K562 (cell line): ENCODE results near the gene SAPCD1. TPM values are rescaled to one million over a fixed set of nuclear protein-coding genes. Genes with fewer than 3 reads are reported as not detected.

Experiments used
- ATF7 ChIP-seq: fragments of 450-650 bp; IDR thresholded peaks from 2 replicates; pipeline ENCODE4 v1.7.1; 2014; ENCODE audit warnings: mild to moderate bottlenecking, moderate library complexity
- CBFA2T3 ChIP-seq: fragments of 450-650 bp; IDR thresholded peaks from 2 replicates; pipeline ENCODE4 v1.6.1; 2017
- CXXC5 ChIP-seq: fragments of 250-450 bp; sonication (Bioruptor Pico); IDR thresholded peaks from 2 replicates; pipeline ENCODE4 v1.8.0; 2022; ENCODE audit warnings: inconsistent platforms, mild to moderate bottlenecking, moderate library complexity
- FOXA3 ChIP-seq, 2 experiments: fragments of 450-650 bp in 1 of 2; sonication (generic) in 1 of 2; formaldehyde crosslinking; IDR thresholded peaks in 1 of 2; conservative IDR thresholded peaks in 1 of 2; 2 replicates each; pipeline versions ENCODE4 v1.4.0 to v1.8.0; 2020 to 2022; ENCODE audit warnings: mild to moderate bottlenecking in 2 of 2, missing genetic modification reagents in 1 of 2
- HMGN3 ChIP-seq: IDR thresholded peaks from 2 replicates; pipeline ENCODE4 v1.6.1; 2011; ENCODE audit warnings: borderline replicate concordance, low read depth, mild to moderate bottlenecking, mixed read lengths, low read length; ENCODE audit not compliant: insufficient read length; ENCODE audit errors: extremely low read depth
- HNRNPUL1 ChIP-seq: fragments of 200-400 bp; formaldehyde crosslinking; IDR thresholded peaks from 2 replicates; pipeline ENCODE4 v1.6.1; 2017; ENCODE audit warnings: low read length
- KLF6 ChIP-seq: fragments of 250-450 bp; sonication (Bioruptor Pico); IDR thresholded peaks from 2 replicates; pipeline ENCODE4 v1.4.0; 2020; ENCODE audit warnings: mild to moderate bottlenecking, moderate library complexity, borderline replicate concordance
- L3MBTL2 ChIP-seq: fragments of 450-650 bp; IDR thresholded peaks from 2 replicates; pipeline ENCODE4 v1.6.1; 2016; ENCODE audit warnings: mild to moderate bottlenecking, moderate library complexity
- MIER1 ChIP-seq: fragments of 450-650 bp; IDR thresholded peaks from 2 replicates; pipeline ENCODE4 v1.6.1; 2016; ENCODE audit warnings: antibody characterized with exemption, mild to moderate bottlenecking, low read depth
- MTA3 ChIP-seq: fragments of 450-650 bp; formaldehyde crosslinking; IDR thresholded peaks from 2 replicates; pipeline ENCODE4 v1.6.1; 2017; ENCODE audit warnings: mild to moderate bottlenecking, borderline replicate concordance
- NCOA4 ChIP-seq: fragments of 450-650 bp; IDR thresholded peaks from 2 replicates; pipeline ENCODE4 v1.6.1; 2018; ENCODE audit warnings: mild to moderate bottlenecking; ENCODE audit not compliant: partially characterized antibody
- NELFE ChIP-seq: IDR thresholded peaks from 2 replicates; pipeline ENCODE4 v1.6.1; 2011; ENCODE audit warnings: mild to moderate bottlenecking; ENCODE audit not compliant: insufficient read depth, insufficient read length
- PHB ChIP-seq: fragments of 250-450 bp; sonication (Bioruptor Pico); IDR thresholded peaks from 2 replicates; pipeline ENCODE4 v1.5.0; 2021
- POLR2H ChIP-seq: IDR thresholded peaks from 2 replicates; pipeline ENCODE4 v1.6.1; 2016; ENCODE audit warnings: missing genetic modification characterization, low read depth, mild to moderate bottlenecking, control low read depth, missing compliant biosample characterization, moderate library complexity
- RBM34 ChIP-seq: fragments of 200-400 bp; formaldehyde crosslinking; IDR thresholded peaks from 2 replicates; pipeline ENCODE4 v1.6.1; 2018; ENCODE audit warnings: low read length, borderline replicate concordance; ENCODE audit not compliant: insufficient read depth
- SETDB1 ChIP-seq: IDR thresholded peaks from one replicate; pipeline ENCODE4 v1.6.1; 2012; ENCODE audit warnings: low read length, control low read depth, inconsistent platforms
- SLC30A9 ChIP-seq: fragments of 250-450 bp; sonication (Bioruptor Pico); IDR thresholded peaks from 2 replicates; pipeline ENCODE4 v1.8.0; 2022; ENCODE audit warnings: mild to moderate bottlenecking, moderate library complexity
- SRSF9 ChIP-seq: fragments of 200-400 bp; formaldehyde crosslinking; IDR thresholded peaks from 2 replicates; pipeline ENCODE4 v1.6.1; 2017; ENCODE audit warnings: low read depth, low read length, borderline replicate concordance
- TSC22D4 ChIP-seq: fragments of 450-650 bp; IDR thresholded peaks from 2 replicates; pipeline ENCODE4 v1.6.1; 2016; ENCODE audit warnings: missing genetic modification characterization, missing biosample characterization, control low read depth
- ZFX ChIP-seq: sonication (generic); formaldehyde crosslinking; IDR thresholded peaks from 2 replicates; pipeline ENCODE4 v1.8.0; 2022; ENCODE audit warnings: mild to moderate bottlenecking, missing genetic modification reagents, moderate library complexity
- ZZZ3 ChIP-seq: fragments of 450-650 bp; IDR thresholded peaks from 2 replicates; pipeline ENCODE4 v1.6.1; 2016; ENCODE audit warnings: antibody characterized with exemption, mild to moderate bottlenecking, moderate library complexity
- polyA plus RNA-seq, 8 experiments: library from polyadenylated mRNA; depleted of rRNA in 4 of 8; stranded (reverse) in 5 of 8; unstranded in 3 of 8; fragments of >200 nt; fragmentation: Nextera tagmentation in 2 of 8; fragmentation: Illumina TruSeq in 1 of 8; extraction: Ambion mirVana in 2 of 8; extraction: Trizol in 1 of 8; gene quantifications; 2 replicates each; pipeline versions ENCODE4 v1.2.1 to v1.2.3, GENCODE V29; 2011 to 2014; ENCODE audit warnings: inconsistent platforms in 1 of 8, missing spikeins in 1 of 8
- total RNA-seq, 7 experiments: library from RNA; depleted of rRNA in 6 of 7; stranded (reverse); fragments of >200 nt in 6 of 7; fragmentation: Illumina TruSeq in 2 of 7; extraction: Trizol in 2 of 7; gene quantifications; 2 replicates each; pipeline versions ENCODE4 v1.2.1 to v1.2.3, GENCODE V29; 2011 to 2021; ENCODE audit warnings: low replicate concordance in 1 of 7
- TF ChIP-seq, protein P1 (sequence below): sonication (generic); formaldehyde crosslinking; IDR thresholded peaks from 2 replicates; pipeline ENCODE4 v1.8.1; 2023; ENCODE audit warnings: mild to moderate bottlenecking, missing genetic modification reagents
- TF ChIP-seq, protein P2 (sequence below), 2 experiments: fragments of 450-650 bp in 1 of 2; sonication (generic) in 1 of 2; formaldehyde crosslinking; conservative IDR thresholded peaks; 2 replicates each; pipeline versions ENCODE4 v1.4.0 to v1.8.1; 2020 to 2022; ENCODE audit warnings: mild to moderate bottlenecking in 1 of 2, missing genetic modification reagents in 1 of 2
- TF ChIP-seq, protein P3 (sequence below): IDR thresholded peaks from 3 replicates; pipeline ENCODE4 v1.6.1; 2011; ENCODE audit warnings: borderline replicate concordance, mild to moderate bottlenecking, moderate library complexity; ENCODE audit not compliant: insufficient read length; ENCODE audit errors: extremely low read depth

The SAPCD1 gene
- total and polyA plus RNA-seq, 9 of the 15 experiments (the other 6 are each of a cell fraction or from before 2014, with no cell fraction given): 2.6 to 30.2 (median 7.4) TPM

DNA sequence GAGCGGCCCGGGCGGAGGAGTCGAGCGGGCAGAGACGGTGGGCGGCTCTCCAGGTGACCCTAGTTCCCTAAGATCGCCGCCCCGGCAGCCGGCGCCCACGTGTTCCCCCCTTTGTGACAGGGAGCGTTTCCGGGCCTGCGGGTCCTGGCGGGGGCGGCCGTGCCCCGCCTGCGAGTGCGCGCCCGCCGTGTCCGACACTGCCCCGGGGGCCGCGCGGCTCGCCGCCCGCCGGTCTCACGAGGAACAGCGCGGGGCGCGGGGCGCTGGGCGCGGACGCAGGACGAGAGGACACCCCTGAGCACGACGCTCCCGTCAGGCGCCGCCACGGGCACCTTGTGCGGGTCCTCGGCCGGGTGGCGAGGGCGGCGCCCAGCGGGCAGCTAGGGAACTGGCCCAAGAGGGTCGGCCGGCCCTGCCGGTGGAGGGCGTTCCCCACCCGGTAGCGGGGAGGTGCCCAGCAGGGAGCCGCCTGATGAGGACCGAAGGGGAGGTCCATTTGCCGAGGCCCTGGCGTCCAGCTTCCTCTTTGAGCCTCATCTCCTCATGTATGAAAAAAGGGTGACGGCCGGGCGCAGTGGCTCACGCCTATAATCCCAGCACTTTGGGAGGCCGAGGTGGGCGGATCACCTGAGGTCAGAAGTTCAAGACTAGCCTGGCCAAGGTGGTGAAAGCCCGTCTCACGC, 33.3 kb downstream of the SAPCD1 start, which contains the start of gene VARS1 (continued):
- TF ChIP-seq SRSF9: no peak
- peak; percentile 90 for TF ChIP-seq HMGN3
- TF ChIP-seq TSC22D4: no peak
- TF ChIP-seq MTA3: peak; percentile 98
- peak; percentile 95 for TF ChIP-seq ATF7
- TF ChIP-seq L3MBTL2: peak; percentile 94
- TF ChIP-seq RBM34: no peak
- TF ChIP-seq CXXC5 (CRISPR knock-in tag): peak; percentile 91
- no peak; the same call in 1 of the 2 replicates for TF ChIP-seq MIER1
- TF ChIP-seq FOXA3 (CRISPR knock-in tag; conservative IDR thresholded peaks at IDR 0.05 in 1 of 2, IDR thresholded peaks at IDR 0.05 in 1 of 2): no peak; a peak in 1 of 4 replicates
- TF ChIP-seq, protein P1, sequence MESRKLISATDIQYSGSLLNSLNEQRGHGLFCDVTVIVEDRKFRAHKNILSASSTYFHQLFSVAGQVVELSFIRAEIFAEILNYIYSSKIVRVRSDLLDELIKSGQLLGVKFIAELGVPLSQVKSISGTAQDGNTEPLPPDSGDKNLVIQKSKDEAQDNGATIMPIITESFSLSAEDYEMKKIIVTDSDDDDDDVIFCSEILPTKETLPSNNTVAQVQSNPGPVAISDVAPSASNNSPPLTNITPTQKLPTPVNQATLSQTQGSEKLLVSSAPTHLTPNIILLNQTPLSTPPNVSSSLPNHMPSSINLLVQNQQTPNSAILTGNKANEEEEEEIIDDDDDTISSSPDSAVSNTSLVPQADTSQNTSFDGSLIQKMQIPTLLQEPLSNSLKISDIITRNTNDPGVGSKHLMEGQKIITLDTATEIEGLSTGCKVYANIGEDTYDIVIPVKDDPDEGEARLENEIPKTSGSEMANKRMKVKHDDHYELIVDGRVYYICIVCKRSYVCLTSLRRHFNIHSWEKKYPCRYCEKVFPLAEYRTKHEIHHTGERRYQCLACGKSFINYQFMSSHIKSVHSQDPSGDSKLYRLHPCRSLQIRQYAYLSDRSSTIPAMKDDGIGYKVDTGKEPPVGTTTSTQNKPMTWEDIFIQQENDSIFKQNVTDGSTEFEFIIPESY (CRISPR knock-in tag): 0 out of 2 replicates have a peak, but pooled peaks have one; percentile 18
- TF ChIP-seq SLC30A9 (CRISPR knock-in tag): 0 out of 2 replicates have a peak, but pooled peaks have one; percentile 55
- TF ChIP-seq ZZZ3: peak; percentile 70; the same call in 1 of the 2 replicates
- no peak for TF ChIP-seq NELFE
- 0 out of 2 replicates have a peak, but pooled peaks have one; percentile 22 for TF ChIP-seq CBFA2T3
- TF ChIP-seq PHB (CRISPR knock-in tag): no peak
- peak; percentile 66 for TF ChIP-seq ZFX (CRISPR knock-in tag)
- no peak for TF ChIP-seq NCOA4
- no peak for TF ChIP-seq POLR2H (tag)
- TF ChIP-seq SETDB1: no peak
- TF ChIP-seq KLF6 (CRISPR knock-in tag): no peak; the same call in 1 of the 2 replicates
- TF ChIP-seq HNRNPUL1: no peak
- TF ChIP-seq, protein P2, sequence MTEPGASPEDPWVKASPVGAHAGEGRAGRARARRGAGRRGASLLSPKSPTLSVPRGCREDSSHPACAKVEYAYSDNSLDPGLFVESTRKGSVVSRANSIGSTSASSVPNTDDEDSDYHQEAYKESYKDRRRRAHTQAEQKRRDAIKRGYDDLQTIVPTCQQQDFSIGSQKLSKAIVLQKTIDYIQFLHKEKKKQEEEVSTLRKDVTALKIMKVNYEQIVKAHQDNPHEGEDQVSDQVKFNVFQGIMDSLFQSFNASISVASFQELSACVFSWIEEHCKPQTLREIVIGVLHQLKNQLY (CRISPR knock-in tag; conservative IDR thresholded peaks at IDR 0.05): peak; percentile 24 to 74; a peak in 1 of 4 replicates
- TF ChIP-seq, protein P3, sequence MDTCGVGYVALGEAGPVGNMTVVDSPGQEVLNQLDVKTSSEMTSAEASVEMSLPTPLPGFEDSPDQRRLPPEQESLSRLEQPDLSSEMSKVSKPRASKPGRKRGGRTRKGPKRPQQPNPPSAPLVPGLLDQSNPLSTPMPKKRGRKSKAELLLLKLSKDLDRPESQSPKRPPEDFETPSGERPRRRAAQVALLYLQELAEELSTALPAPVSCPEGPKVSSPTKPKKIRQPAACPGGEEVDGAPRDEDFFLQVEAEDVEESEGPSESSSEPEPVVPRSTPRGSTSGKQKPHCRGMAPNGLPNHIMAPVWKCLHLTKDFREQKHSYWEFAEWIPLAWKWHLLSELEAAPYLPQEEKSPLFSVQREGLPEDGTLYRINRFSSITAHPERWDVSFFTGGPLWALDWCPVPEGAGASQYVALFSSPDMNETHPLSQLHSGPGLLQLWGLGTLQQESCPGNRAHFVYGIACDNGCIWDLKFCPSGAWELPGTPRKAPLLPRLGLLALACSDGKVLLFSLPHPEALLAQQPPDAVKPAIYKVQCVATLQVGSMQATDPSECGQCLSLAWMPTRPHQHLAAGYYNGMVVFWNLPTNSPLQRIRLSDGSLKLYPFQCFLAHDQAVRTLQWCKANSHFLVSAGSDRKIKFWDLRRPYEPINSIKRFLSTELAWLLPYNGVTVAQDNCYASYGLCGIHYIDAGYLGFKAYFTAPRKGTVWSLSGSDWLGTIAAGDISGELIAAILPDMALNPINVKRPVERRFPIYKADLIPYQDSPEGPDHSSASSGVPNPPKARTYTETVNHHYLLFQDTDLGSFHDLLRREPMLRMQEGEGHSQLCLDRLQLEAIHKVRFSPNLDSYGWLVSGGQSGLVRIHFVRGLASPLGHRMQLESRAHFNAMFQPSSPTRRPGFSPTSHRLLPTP: no peak
